H1 (cell line): ENCODE measurements around the gene FGF18. TPM values are rescaled to one million over a fixed set of nuclear protein-coding genes. Genes with fewer than 3 reads are reported as not detected.

ENCODE experiments used
- CTCF ChIA-PET: fragments of 300-600 bp; sonication (Branson Sonifier 250); formaldehyde crosslinking; loops from one replicate; lab custom pipeline; 2021; ENCODE audit not compliant: partially characterized antibody; lab: Charles Lee
- POLR2A ChIA-PET: fragments of 300-600 bp; sonication (Branson Sonifier 250); formaldehyde crosslinking; loops from one replicate; lab custom pipeline; 2021; ENCODE audit warnings: inconsistent platforms; ENCODE audit not compliant: partially characterized antibody; lab: Charles Lee
- DNase-seq, 2 experiments: peaks; one replicate each; pipeline versions ENCODE4 v3.0.0 to v3.0.0-alpha.2; 2010 to 2022; ENCODE audit warnings: low spot score in 2 of 2, low read depth in 1 of 2, mixed read lengths in 1 of 2
- FAIRE-seq: peaks from 2 replicates; lab custom pipeline; 2011; peaks lifted over from hg19 to GRCh38; lab: Jason Lieb, UNC
- H2AFZ ChIP-seq: 2 replicates; pipeline ENCODE4 v1.8.1; 2012; ENCODE audit warnings: low read length, inconsistent platforms
- H2AK5ac ChIP-seq: 2 replicates; pipeline ENCODE4 v1.6.1; 2013; ENCODE audit warnings: low read depth, low read length
- H2BK120ac ChIP-seq: replicated peaks from 2 replicates; pipeline ENCODE3; 2013; ENCODE audit warnings: low read depth, low read length, inconsistent platforms
- H2BK12ac ChIP-seq: 2 replicates; pipeline ENCODE4 v1.6.1; 2013; ENCODE audit warnings: low read depth, low read length
- H2BK15ac ChIP-seq: 2 replicates; pipeline ENCODE4 v1.6.1; 2013; ENCODE audit warnings: low read length
- H2BK20ac ChIP-seq: 2 replicates; pipeline ENCODE4 v1.6.1; 2013; ENCODE audit warnings: low read length
- H2BK5ac ChIP-seq: 2 replicates; pipeline ENCODE4 v1.6.1; 2013; ENCODE audit warnings: low read depth, low read length
- H3K14ac ChIP-seq: 2 replicates; pipeline ENCODE4 v1.6.1; 2013; ENCODE audit warnings: inconsistent platforms; ENCODE audit not compliant: insufficient read length
- H3K18ac ChIP-seq: 2 replicates; pipeline ENCODE4 v1.6.1; 2013; ENCODE audit warnings: low read length; ENCODE audit errors: extremely low read depth
- H3K23ac ChIP-seq: 2 replicates; pipeline ENCODE4 v1.6.1; 2013; ENCODE audit warnings: inconsistent platforms; ENCODE audit not compliant: insufficient read length
- H3K23me2 ChIP-seq: 2 replicates; pipeline ENCODE4 v1.6.1; 2013; ENCODE audit warnings: low read depth, low read length
- H3K27ac ChIP-seq: 2 replicates; pipeline ENCODE4 v1.6.1; 2011; ENCODE audit warnings: low read depth, low read length, inconsistent platforms
- H3K27me3 ChIP-seq, 4 experiments: replicated peaks in 1 of 4; 1 replicate in 1 of 4; 2 replicates in 3 of 4; pipeline versions ENCODE4 v1.6.1 to v1.8.1; 2011 to 2013; ENCODE audit warnings: low read length in 3 of 4, mild to moderate bottlenecking in 3 of 4, inconsistent platforms in 2 of 4, mixed read lengths in 2 of 4, moderate library complexity in 1 of 4; ENCODE audit not compliant: control insufficient read depth in 3 of 4, insufficient read depth in 3 of 4; ENCODE audit errors: extremely low read depth in 1 of 4
- H3K36me3 ChIP-seq, 4 experiments: 2 replicates each; pipeline versions ENCODE4 v1.6.1 to v1.8.1; 2011 to 2013; ENCODE audit warnings: mild to moderate bottlenecking in 4 of 4, low read length in 3 of 4, moderate library complexity in 2 of 4, control low read depth in 1 of 4, inconsistent platforms in 1 of 4; ENCODE audit not compliant: insufficient read depth in 4 of 4, control insufficient read depth in 2 of 4
- H3K4ac ChIP-seq: replicated peaks from 2 replicates; pipeline ENCODE3; 2013; ENCODE audit warnings: low read length, low read depth, mixed read lengths, inconsistent platforms; ENCODE audit not compliant: insufficient read length
- H3K4me1 ChIP-seq, 4 experiments: replicated peaks in 1 of 4; 1 replicate in 1 of 4; 2 replicates in 3 of 4; pipeline versions ENCODE4 v1.6.1 to v1.8.1; 2011 to 2013; ENCODE audit warnings: low read length in 3 of 4, inconsistent platforms in 2 of 4, mixed read lengths in 1 of 4; ENCODE audit not compliant: insufficient read depth in 4 of 4, control insufficient read depth in 3 of 4
- H3K4me2 ChIP-seq, 2 experiments: 2 replicates each; pipeline versions ENCODE4 v1.6.1 to v1.8.1; 2011 to 2013; ENCODE audit warnings: low read depth in 2 of 2, low read length in 2 of 2, control low read depth in 1 of 2, inconsistent platforms in 1 of 2, mild to moderate bottlenecking in 1 of 2; ENCODE audit not compliant: insufficient read depth in 1 of 2
- H3K4me3 ChIP-seq, 4 experiments: fragments of 200-600, 300-600 bp in 1 of 4; sonication (generic), shearing (Covaris generic), sonication (Bioruptor Twin) in 1 of 4; 2 replicates each; pipeline versions ENCODE4 v1.5.1 to v1.8.1; 2011 to 2016; ENCODE audit warnings: low read length in 4 of 4, low read depth in 3 of 4, control low read depth in 2 of 4, inconsistent platforms in 2 of 4, mild to moderate bottlenecking in 2 of 4, mixed read lengths in 1 of 4, moderate library complexity in 1 of 4; ENCODE audit not compliant: insufficient read depth in 2 of 4; ENCODE audit errors: extremely low read depth in 1 of 4
- H3K56ac ChIP-seq: replicated peaks from 2 replicates; pipeline ENCODE3; 2013; ENCODE audit warnings: low read depth, mild to moderate bottlenecking, mixed read lengths, low read length, inconsistent platforms; ENCODE audit not compliant: insufficient read length
- H3K79me1 ChIP-seq: 2 replicates; pipeline ENCODE4 v1.6.1; 2013; ENCODE audit warnings: low read depth, low read length, control low read depth
- H3K79me2 ChIP-seq, 2 experiments: 2 replicates each; pipeline versions ENCODE4 v1.6.1 to v1.8.1; 2012 to 2013; ENCODE audit warnings: low read length in 2 of 2, mild to moderate bottlenecking in 2 of 2, inconsistent platforms in 1 of 2; ENCODE audit not compliant: insufficient read depth in 2 of 2, control insufficient read depth in 1 of 2
- H3K9ac ChIP-seq, 4 experiments: replicated peaks in 1 of 4; 1 replicate in 1 of 4; 2 replicates in 3 of 4; pipeline versions ENCODE4 v1.6.1 to v1.8.1; 2011 to 2013; ENCODE audit warnings: low read depth in 3 of 4, low read length in 3 of 4, control low read depth in 2 of 4, mild to moderate bottlenecking in 2 of 4, moderate library complexity in 2 of 4, inconsistent platforms in 1 of 4; ENCODE audit errors: extremely low read depth in 1 of 4
- H3K9me3 ChIP-seq, 2 experiments: 2 replicates each; pipeline versions ENCODE4 v1.6.1 to v1.8.1; 2012 to 2013; ENCODE audit warnings: mild to moderate bottlenecking in 2 of 2, moderate library complexity in 2 of 2, control low read depth in 1 of 2, inconsistent platforms in 1 of 2, low read depth in 1 of 2, low read length in 1 of 2, mixed read lengths in 1 of 2; ENCODE audit not compliant: insufficient read depth in 2 of 2
- H4K20me1 ChIP-seq, 2 experiments: replicated peaks in 1 of 2; 2 replicates each; pipeline versions ENCODE3 to v1.8.1; 2011 to 2013; ENCODE audit warnings: inconsistent platforms in 2 of 2, low read length in 2 of 2, mild to moderate bottlenecking in 1 of 2; ENCODE audit not compliant: insufficient read depth in 2 of 2, control insufficient read depth in 1 of 2
- H4K5ac ChIP-seq: 2 replicates; pipeline ENCODE4 v1.6.1; 2013; ENCODE audit warnings: low read length, low read depth, mixed read lengths, inconsistent platforms; ENCODE audit not compliant: insufficient read length
- H4K8ac ChIP-seq: 2 replicates; pipeline ENCODE4 v1.8.0; 2013; ENCODE audit warnings: mild to moderate bottlenecking, moderate library complexity, low read length, inconsistent platforms; ENCODE audit not compliant: insufficient read depth; ENCODE audit errors: extremely low read depth
- H4K91ac ChIP-seq: replicated peaks from 2 replicates; pipeline ENCODE3; 2013; ENCODE audit warnings: low read length, mixed read lengths, inconsistent platforms; ENCODE audit not compliant: insufficient read length
- CTBP2 ChIP-seq: IDR thresholded peaks from 2 replicates; pipeline ENCODE4 v1.7.0; 2011; ENCODE audit warnings: borderline replicate concordance, mild to moderate bottlenecking, moderate library complexity, mixed read lengths, low read length; ENCODE audit not compliant: insufficient read depth, insufficient read length
- EZH2 ChIP-seq: fragments of 200-600 bp; sonication (generic); IDR thresholded peaks from 2 replicates; pipeline ENCODE4 v1.7.1; 2012; ENCODE audit warnings: low read depth, mild to moderate bottlenecking, moderate library complexity, low read length, inconsistent platforms; ENCODE audit not compliant: severe bottlenecking
- GABPA ChIP-seq: IDR thresholded peaks from 2 replicates; pipeline ENCODE4 v1.6.1; 2011; ENCODE audit warnings: mild to moderate bottlenecking, low read length, moderate library complexity, borderline replicate concordance; ENCODE audit not compliant: insufficient read depth
- MAFK ChIP-seq: IDR thresholded peaks from 2 replicates; pipeline ENCODE4 v1.6.1; 2012; ENCODE audit warnings: low read depth, mild to moderate bottlenecking, improper control_type of control experiment, low read length
- POLR2AphosphoS5 ChIP-seq: IDR thresholded peaks from 2 replicates; pipeline ENCODE4 v1.6.1; 2011; ENCODE audit warnings: low read depth, low read length
- RAD21 ChIP-seq, 2 experiments: IDR thresholded peaks in 1 of 2; conservative IDR thresholded peaks in 1 of 2; 2 replicates each; pipeline ENCODE4 v1.6.1; 2011; ENCODE audit warnings: low read depth in 2 of 2, low read length in 2 of 2, improper control_type of control experiment in 1 of 2, inconsistent platforms in 1 of 2, mild to moderate bottlenecking in 1 of 2, moderate library complexity in 1 of 2
- SIRT6 ChIP-seq: IDR thresholded peaks from one replicate; pipeline ENCODE4 v1.7.1; 2012; ENCODE audit warnings: low read length, inconsistent platforms
- SP1 ChIP-seq: IDR thresholded peaks from 2 replicates; pipeline ENCODE4 v1.6.1; 2011; ENCODE audit warnings: low read depth, low read length
- SP4 ChIP-seq: IDR thresholded peaks from 2 replicates; pipeline ENCODE4 v1.6.1; 2012; ENCODE audit warnings: low read length, inconsistent platforms
- SRF ChIP-seq: IDR thresholded peaks from 2 replicates; pipeline ENCODE4 v1.6.1; 2011; ENCODE audit warnings: mild to moderate bottlenecking, low read depth, low read length, moderate library complexity
- TBP ChIP-seq: IDR thresholded peaks from 2 replicates; pipeline ENCODE4 v1.6.1; 2011; ENCODE audit warnings: low read depth, low read length, improper control_type of control experiment
- WGBS, 2 experiments: shearing (Covaris generic) in 1 of 2; methylation state at CpG; one replicate each; pipeline versions ENCODE4 v1.1.6 to v1.1.7; 2013 to 2015; ENCODE audit warnings: low lambda C conversion rate in 2 of 2, mixed read lengths in 2 of 2, inconsistent platforms in 1 of 2, low coverage in 1 of 2, missing lambda C conversion rate in 1 of 2; ENCODE audit not compliant: insufficient replicate concordance in 2 of 2, insufficient coverage in 1 of 2, insufficient read length in 1 of 2; ENCODE audit errors: extremely low coverage in 1 of 2, missing lambda C conversion rate in 1 of 2; 5-methylcytosine and 5-hydroxymethylcytosine counted together
- polyA plus RNA-seq, 7 experiments: library from polyadenylated mRNA; depleted of rRNA in 3 of 7; stranded (reverse) in 5 of 7; unstranded in 2 of 7; fragments of >200 nt in 5 of 7; fragments of 200-250 nt in 2 of 7; gene quantifications; 1 replicate in 5 of 7; 2 replicates in 1 of 7; 4 replicates in 1 of 7; pipeline versions ENCODE4 v1.2.1 to v1.2.3, GENCODE V29; 2011 to 2013; ENCODE audit warnings: missing spikeins in 2 of 7, mixed read lengths in 2 of 7
- total RNA-seq: library from RNA; stranded (reverse); fragmentation: NEBNext Ultra II Directional; extraction: Animal tissue kit (Norgen Biotek cat#: 25700); gene quantifications from 2 replicates; pipeline ENCODE4 v1.2.1, GENCODE V29; 2021
- TF ChIP-seq, protein P1 (sequence below): IDR thresholded peaks from 2 replicates; pipeline ENCODE4 v1.6.1; 2012; ENCODE audit warnings: low read length, inconsistent platforms

The FGF18 gene
- total and polyA plus RNA-seq, 2 of the 8 experiments (the other 6 are each of a cell fraction or from before 2014, with no cell fraction given): 0.54 to 1.3 TPM

DNA sequence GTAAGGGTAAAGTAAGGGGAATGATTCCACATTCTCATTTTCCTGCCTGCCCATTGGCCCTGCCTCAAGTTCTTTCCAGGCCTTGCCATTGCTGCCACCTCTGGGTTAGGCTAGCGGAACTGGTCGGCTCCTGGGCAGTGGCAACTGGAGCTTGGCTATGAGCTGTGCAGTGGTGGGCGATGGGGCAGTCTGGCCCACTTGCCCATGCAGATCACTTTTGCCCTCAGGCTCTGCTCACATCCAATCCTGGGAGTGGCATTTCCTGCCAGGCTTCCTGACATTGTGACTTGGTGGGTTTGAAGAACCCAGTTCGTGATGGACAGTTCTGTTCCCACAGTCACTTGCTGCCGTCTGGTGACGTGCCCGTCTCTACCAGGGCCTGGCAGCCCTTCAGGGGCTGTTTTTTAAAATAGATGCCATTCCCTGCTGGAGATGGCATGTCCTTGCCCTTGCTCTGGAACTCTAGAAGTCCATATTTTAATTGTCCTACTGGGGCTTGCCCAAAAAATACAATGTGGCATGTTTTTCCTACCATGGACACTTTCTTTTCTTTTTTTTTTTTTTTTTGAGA is 86.1 kb downstream of the FGF18 start:
- FAIRE-seq (no peak), DNase-seq (no peak)
- Histone ChIP-seq H3K27ac (no peak overlapping the region), H4K8ac (no peak overlapping the region), H3K4me1 (no peaks in the 10 kb centered on the region; a peak in 1 of 7 replicates), H3K4ac (no peak overlapping the region), H4K20me1 (no peaks in the 10 kb centered on the region), H3K36me3 (no peaks in the 10 kb centered on the region), H3K27me3 (no peaks in the 10 kb centered on the region; a peak in 1 of 7 replicates), H3K79me1 (no peaks in the 10 kb centered on the region), H4K91ac (no peak overlapping the region), H2BK20ac (no peak overlapping the region), H3K56ac (no peak overlapping the region), H2BK15ac (no peak overlapping the region), H3K23ac (no peak overlapping the region), H3K79me2 (no peaks in the 10 kb centered on the region), H3K14ac (no peak overlapping the region), H3K18ac (no peak overlapping the region), H2BK12ac (no peak overlapping the region), H2BK5ac (no peak overlapping the region), H3K4me2 (no peak overlapping the region), H3K23me2 (no peaks in the 10 kb centered on the region), H2AK5ac (no peak overlapping the region), H2BK120ac (no peak overlapping the region), H3K4me3 (no peak overlapping the region), H2AFZ (no peak overlapping the region), H4K5ac (no peak overlapping the region), H3K9me3 (no peaks in the 10 kb centered on the region), H3K9ac (no peak overlapping the region)
- 95% methylated on average over 7 of the region's 7 CpGs; no CpG with 5 or more reads in 1 of the 2 experiments for WGBS, 2 experiments
- ChIA-PET POLR2A (interaction anchor here (1.4 kb wide), 1 partner anchor 11 kb away, joined by 3 read pairs; no protein-coding TSS in a partner anchor), CTCF (interaction anchor here (0.9 to 2.6 kb wide), 2 partner anchors 21 to 344 kb away, joined by 5 to 12 read pairs; no protein-coding TSS in a partner anchor)
- no peak for TF ChIP-seq SRF
- TF ChIP-seq SIRT6: no peak
- TF ChIP-seq RAD21 (IDR thresholded peaks at IDR 0.05 in 1 of 2, conservative IDR thresholded peaks at IDR 0.05 in 1 of 2; ENCODE audit: low read depth in 2 of 2, low read length in 2 of 2): no peak
- TF ChIP-seq MAFK: no peak
- TF ChIP-seq, protein P1, sequence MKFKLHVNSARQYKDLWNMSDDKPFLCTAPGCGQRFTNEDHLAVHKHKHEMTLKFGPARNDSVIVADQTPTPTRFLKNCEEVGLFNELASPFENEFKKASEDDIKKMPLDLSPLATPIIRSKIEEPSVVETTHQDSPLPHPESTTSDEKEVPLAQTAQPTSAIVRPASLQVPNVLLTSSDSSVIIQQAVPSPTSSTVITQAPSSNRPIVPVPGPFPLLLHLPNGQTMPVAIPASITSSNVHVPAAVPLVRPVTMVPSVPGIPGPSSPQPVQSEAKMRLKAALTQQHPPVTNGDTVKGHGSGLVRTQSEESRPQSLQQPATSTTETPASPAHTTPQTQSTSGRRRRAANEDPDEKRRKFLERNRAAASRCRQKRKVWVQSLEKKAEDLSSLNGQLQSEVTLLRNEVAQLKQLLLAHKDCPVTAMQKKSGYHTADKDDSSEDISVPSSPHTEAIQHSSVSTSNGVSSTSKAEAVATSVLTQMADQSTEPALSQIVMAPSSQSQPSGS: no peak
- TF ChIP-seq SP4: no peak
- TF ChIP-seq TBP: no peak
- TF ChIP-seq SP1: no peak
- TF ChIP-seq CTBP2: no peak
- no peak for TF ChIP-seq EZH2
- no peak for TF ChIP-seq GABPA
- TF ChIP-seq POLR2AphosphoS5: no peak
